ENCODE measurements around the gene NECTIN1. TPM values are rescaled to one million over a fixed set of nuclear protein-coding genes. Genes with fewer than 3 reads are reported as not detected.

Gene NECTIN1
- total and polyA plus RNA-seq, 4 donors: 4.7 to 18.3 (median 7.3) TPM

GRCh38 chr11:119697882-119698281 lies 31.1 kb downstream of the NECTIN1 start:
- no peak overlapping the region for H3K9ac ChIP-seq (ENCODE audit: insufficient read depth in 1 of 2, low read length in 2 of 2)

GRCh38 chr11:119697445-119697844 lies 31.6 kb downstream of the NECTIN1 start:
- no peak for ATAC-seq (ENCODE audit: insufficient read depth, low FRiP score)

More at GRCh38 chr11:119697882-119698281, 31.1 kb downstream of the NECTIN1 start:
- TF ChIP-seq CTCF (IDR thresholded peaks at IDR 0.05; ENCODE audit: control extremely low read depth, extremely low read depth): no peak
- Histone ChIP-seq H3K27me3 (ENCODE audit: control insufficient read depth in 3 of 3, insufficient read depth in 3 of 3, low read length in 2 of 3) (no peaks in the 10 kb centered on the region), H3K4me3 (no peak overlapping the region), H3K36me3 (ENCODE audit: control insufficient read depth in 4 of 4, insufficient read depth in 4 of 4, low read length in 4 of 4) (no peaks in the 10 kb centered on the region), H3K4me1 (ENCODE audit: control insufficient read depth in 5 of 5, insufficient read depth in 5 of 5, low read length in 5 of 5) (peaks cover 0 to 6% (median 4%) of the 10 kb centered on the region in 5 donors), H3K27ac (ENCODE audit: low read depth in 1 of 2, low read length in 1 of 2) (no peak overlapping the region), H3K9me3 (ENCODE audit: control insufficient read depth in 4 of 4, insufficient read depth in 3 of 4, low read length in 3 of 4) (no peaks in the 10 kb centered on the region)
- WGBS, 2 donors: 40 to 61% methylated on average over 2 of the region's 2 CpGs
- ATAC-seq (ENCODE audit: insufficient read depth, low FRiP score) (no peak), DNase-seq (no peak)

GRCh38 chr11:119696378-119697222 lies 32.4 kb downstream of the NECTIN1 start:
- H3K9me3 ChIP-seq (ENCODE audit: control insufficient read depth in 4 of 4, insufficient read depth in 3 of 4, low read length in 3 of 4): no peaks in the 10 kb centered on the region
- no peak overlapping the region for H3K27ac ChIP-seq (ENCODE audit: low read depth in 1 of 2, low read length in 1 of 2)
- WGBS, 2 donors: 87 to 95% methylated on average over 20 of the region's 20 CpGs
- no peak overlapping the region for H3K4me3 ChIP-seq
- H3K27me3 ChIP-seq (ENCODE audit: control insufficient read depth in 3 of 3, insufficient read depth in 3 of 3, low read length in 2 of 3): no peaks in the 10 kb centered on the region
- H3K9ac ChIP-seq (ENCODE audit: insufficient read depth in 1 of 2, low read length in 2 of 2): no peak overlapping the region
- H3K36me3 ChIP-seq (ENCODE audit: control insufficient read depth in 4 of 4, insufficient read depth in 4 of 4, low read length in 4 of 4): no peaks in the 10 kb centered on the region
- ATAC-seq (ENCODE audit: insufficient read depth, low FRiP score): no peak
- TF ChIP-seq CTCF (IDR thresholded peaks at IDR 0.05; ENCODE audit: control extremely low read depth, extremely low read depth): no peak
- DNase-seq: no peak
- H3K4me1 ChIP-seq (ENCODE audit: control insufficient read depth in 5 of 5, insufficient read depth in 5 of 5, low read length in 5 of 5): peaks cover 0 to 6% (median 4%) of the 10 kb centered on the region in 5 donors

More at GRCh38 chr11:119697445-119697844, 31.6 kb downstream of the NECTIN1 start:
- Histone ChIP-seq H3K4me1 (ENCODE audit: control insufficient read depth in 5 of 5, insufficient read depth in 5 of 5, low read length in 5 of 5) (peaks cover 0 to 6% (median 4%) of the 10 kb centered on the region in 5 donors), H3K27me3 (ENCODE audit: control insufficient read depth in 3 of 3, insufficient read depth in 3 of 3, low read length in 2 of 3) (no peaks in the 10 kb centered on the region), H3K9me3 (ENCODE audit: control insufficient read depth in 4 of 4, insufficient read depth in 3 of 4, low read length in 3 of 4) (no peaks in the 10 kb centered on the region), H3K9ac (ENCODE audit: insufficient read depth in 1 of 2, low read length in 2 of 2) (no peak overlapping the region), H3K4me3 (no peak overlapping the region), H3K27ac (ENCODE audit: low read depth in 1 of 2, low read length in 1 of 2) (no peak overlapping the region), H3K36me3 (ENCODE audit: control insufficient read depth in 4 of 4, insufficient read depth in 4 of 4, low read length in 4 of 4) (no peaks in the 10 kb centered on the region)
- TF ChIP-seq CTCF (IDR thresholded peaks at IDR 0.05; ENCODE audit: control extremely low read depth, extremely low read depth): no peak
- no peak for DNase-seq
- 85 to 87% methylated on average over 3 of the region's 3 CpGs for WGBS, 2 donors

Measured in lung (tissue), 12 donors.